HG02885 (cell line): ENCODE results near the gene CCDC47.
A peak's percentile ranks its signal among the peaks of the same experiment; 100 is the strongest.
"Not testable (repeated sequence)": the region's sequence is repeated elsewhere in the genome, so short reads cannot be mapped to it uniquely, and the experiment has no call there.

ENCODE experiments used
- ATAC-seq: cut with Tn5 transposase; IDR thresholded peaks from one replicate; pipeline ENCODE4 v1.9.1; 2021; ENCODE audit warnings: mild to moderate bottlenecking; ENCODE audit not compliant: unreplicated experiment, poor library complexity

CCDC47 gene, protein sequence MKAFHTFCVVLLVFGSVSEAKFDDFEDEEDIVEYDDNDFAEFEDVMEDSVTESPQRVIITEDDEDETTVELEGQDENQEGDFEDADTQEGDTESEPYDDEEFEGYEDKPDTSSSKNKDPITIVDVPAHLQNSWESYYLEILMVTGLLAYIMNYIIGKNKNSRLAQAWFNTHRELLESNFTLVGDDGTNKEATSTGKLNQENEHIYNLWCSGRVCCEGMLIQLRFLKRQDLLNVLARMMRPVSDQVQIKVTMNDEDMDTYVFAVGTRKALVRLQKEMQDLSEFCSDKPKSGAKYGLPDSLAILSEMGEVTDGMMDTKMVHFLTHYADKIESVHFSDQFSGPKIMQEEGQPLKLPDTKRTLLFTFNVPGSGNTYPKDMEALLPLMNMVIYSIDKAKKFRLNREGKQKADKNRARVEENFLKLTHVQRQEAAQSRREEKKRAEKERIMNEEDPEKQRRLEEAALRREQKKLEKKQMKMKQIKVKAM

GRCh38 chr17:63773272-63774140, at the start of gene CCDC47:
Gene CCDC47, minus strand, starts transcription at chr17:63773597. Its CDS starts 7,422 bp downstream, at chr17:63766175.
- ATAC-seq, result peak; percentile 87

DNA sequence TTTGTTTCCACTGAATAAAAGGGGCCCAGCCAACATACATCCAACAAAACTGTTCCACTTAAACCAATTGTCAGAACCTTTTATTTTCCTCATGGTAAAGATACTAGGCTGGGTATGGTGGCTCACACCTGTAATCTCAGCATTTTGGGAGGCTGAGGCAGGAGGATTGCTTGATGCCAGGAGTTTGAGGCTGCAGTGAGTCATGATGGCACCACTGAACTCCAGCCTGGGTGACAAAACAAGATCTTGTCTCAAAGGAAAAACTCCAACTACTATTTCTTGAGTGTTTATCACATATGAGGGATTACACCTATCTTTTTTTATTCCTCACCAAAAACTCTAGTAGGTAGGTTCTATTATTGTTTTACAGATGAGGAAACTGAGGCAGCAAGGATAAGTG, 49.1 kb upstream of the CCDC47 start:
- ATAC-seq, result no peak

DNA sequence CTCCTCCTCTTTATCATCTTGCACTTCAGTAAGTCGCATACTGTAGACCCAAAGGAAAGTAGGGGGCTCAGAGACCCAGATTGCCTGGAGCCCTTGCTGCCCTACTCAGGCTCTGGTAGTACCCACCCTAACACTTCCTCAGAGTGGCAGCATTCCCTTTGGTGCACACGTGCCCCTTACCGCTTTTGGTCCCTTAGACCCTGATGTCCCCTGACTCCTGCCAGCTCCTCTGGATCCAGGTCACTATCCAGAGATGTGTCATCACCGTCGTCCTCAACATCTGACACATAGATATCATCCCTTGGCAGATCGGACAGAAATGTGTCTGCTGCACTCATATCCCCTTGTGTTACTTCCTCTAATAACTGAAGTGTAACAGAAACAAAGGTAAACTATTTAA, 48.4 kb upstream of the CCDC47 start:
- ATAC-seq, result no peak

DNA sequence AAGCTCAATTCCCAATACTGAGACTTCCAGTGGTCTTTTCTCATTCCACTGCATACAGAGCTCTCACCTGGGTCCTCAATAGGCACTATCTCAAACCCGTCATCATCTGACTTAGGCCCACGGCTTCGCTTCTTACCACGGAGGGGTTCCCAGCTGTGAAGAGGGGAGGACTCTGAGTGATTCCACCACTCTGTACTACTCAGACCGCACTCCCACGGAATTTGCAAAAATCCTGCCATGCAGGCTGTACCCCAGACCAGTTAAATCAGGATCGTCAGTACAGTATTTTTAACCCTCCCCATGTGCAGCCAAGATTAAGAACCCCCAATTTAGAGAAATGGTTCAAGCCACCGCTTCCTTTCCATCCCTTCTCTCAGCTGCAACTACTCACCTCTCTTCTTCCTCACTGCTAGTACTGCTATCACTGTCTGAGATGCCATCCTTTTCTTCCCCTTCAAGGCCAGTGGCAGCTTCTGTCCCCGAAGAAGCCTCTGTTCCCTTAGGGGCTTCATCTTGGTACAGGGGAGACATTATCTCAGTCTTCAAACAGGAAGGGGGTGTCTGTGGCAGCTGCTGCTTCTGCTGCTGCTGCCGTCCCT, 47.7 kb upstream of the CCDC47 start:
- no peak for ATAC-seq

- ATAC-seq, result no peak
Observed at GRCh38 chr17:63819585-63820537, 46.5 kb upstream of the CCDC47 start.

- no peak for ATAC-seq
Observed at GRCh38 chr17:63819131-63819530, 45.7 kb upstream of the CCDC47 start.

GRCh38 chr17:63817736-63818385, 44.5 kb upstream of the CCDC47 start:
- ATAC-seq, result no peak

- no peak for ATAC-seq
Observed at GRCh38 chr17:63816669-63817068, 43.3 kb upstream of the CCDC47 start.

DNA sequence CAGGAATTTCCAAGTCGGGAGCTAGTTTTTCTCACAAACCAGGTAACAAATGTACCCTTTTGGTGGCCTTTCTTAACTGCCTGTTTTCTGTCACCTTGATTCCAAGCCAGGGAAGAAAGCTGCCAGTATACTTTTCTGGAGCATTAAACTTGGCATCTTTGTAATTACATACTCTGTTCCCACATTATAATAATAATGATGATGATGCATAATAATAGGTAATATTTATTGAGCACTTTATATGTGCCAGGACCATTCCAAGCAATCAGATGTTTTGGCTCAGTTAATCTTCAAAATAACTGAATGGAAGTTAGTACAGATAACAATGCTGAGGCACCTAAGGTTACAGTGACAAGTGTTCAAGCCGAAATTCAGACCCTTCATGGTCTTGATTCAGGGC, 42.7 kb upstream of the CCDC47 start:
- ATAC-seq, result no peak

GRCh38 chr17:63809970-63810369, 36.6 kb upstream of the CCDC47 start:
- no peak for ATAC-seq

DNA sequence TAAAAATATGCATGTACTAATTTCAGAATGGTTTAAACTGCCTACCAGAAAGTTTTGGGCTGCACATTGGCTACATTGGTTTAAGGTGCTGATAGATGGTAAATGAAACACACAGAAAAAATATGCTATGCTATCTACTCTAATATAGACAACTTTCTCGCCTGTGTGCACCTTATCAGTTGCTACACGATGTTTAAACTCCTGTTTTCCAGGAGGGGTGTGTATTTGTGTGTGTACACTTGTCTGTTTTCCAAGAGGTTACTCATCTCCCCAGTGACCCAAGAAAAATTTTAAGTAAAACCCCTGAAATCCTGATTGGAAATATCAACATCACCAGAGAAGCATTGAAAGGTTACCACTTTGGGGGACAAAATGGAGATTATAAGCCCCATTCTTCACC, 32.2 kb upstream of the CCDC47 start:
- no peak for ATAC-seq

GRCh38 chr17:63804328-63804727, 30.9 kb upstream of the CCDC47 start:
- no peak for ATAC-seq

GRCh38 chr17:63800783-63801182, 27.4 kb upstream of the CCDC47 start:
- no peak for ATAC-seq

- no peak for ATAC-seq
Observed at GRCh38 chr17:63798572-63799106, 25.2 kb upstream of the CCDC47 start.

DNA sequence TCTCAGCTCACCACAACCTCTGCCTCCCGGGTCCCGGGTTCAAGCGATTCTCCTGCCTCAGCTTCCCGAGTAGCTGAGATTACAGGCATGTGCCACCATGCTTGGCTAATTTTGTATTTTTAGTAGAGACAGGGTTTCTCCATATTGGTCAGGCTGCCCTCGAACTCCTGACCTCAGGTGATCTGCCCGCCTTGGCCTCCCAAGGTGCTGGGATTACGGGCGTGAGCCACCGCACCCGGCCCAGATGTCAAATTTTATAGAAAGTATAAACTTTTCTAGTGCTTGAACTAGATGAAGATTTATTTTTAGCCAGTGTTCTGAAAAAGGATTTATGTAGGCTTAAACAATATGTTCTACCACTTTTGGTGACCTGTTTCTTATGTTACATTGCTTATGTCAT, 23.0 kb upstream of the CCDC47 start:
- ATAC-seq, result not testable (repeated sequence)

DNA sequence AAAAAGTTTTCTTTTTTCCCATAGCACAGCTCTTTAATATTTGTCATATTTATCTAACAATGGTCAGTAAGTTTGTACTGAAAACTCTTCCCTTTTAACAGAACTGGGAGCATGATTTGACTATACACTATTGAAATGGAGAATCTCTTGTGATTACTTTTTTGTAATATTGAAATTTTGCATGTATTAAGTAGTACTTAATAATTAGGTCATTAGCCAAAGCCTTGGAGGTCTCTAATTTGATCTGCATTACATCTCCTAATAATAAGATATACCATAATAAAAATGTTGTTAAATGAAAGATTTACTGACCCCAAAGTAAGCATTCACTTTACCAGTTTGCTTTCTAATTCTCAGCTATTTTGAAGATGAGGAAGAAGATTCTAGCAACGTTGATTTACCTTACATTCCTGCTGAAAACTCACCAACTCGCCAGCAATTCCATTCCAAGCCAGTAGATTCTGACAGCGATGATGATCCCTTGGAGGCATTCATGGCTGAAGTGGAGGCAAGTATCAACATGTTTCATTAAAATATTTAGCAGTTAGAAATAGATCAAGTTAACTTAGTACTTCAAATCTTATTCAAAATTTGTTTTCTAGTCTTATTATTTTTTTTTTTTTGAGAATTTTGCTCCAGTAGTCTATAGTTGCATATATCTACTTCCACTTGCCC, 18.8 kb upstream of the CCDC47 start:
- ATAC-seq, result no peak

DNA sequence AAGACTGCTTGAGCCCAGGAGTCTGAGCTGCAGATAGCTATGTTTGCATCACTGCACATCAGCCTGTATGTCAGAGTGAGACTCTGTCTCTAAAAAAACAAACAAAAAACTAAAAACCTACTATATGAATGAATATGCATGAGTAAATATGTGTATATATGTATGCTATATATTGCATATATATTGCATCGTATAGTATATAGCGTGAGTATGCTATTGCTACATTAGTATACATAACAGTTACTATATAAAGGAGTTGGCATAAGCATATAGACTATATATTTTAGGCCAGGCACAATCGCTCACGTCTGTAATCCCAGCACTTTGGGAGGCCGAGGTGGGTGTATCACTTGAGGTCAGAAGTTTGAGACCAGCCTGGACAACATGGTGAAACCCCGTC, 16.7 kb upstream of the CCDC47 start:
- ATAC-seq, result no peak

DNA sequence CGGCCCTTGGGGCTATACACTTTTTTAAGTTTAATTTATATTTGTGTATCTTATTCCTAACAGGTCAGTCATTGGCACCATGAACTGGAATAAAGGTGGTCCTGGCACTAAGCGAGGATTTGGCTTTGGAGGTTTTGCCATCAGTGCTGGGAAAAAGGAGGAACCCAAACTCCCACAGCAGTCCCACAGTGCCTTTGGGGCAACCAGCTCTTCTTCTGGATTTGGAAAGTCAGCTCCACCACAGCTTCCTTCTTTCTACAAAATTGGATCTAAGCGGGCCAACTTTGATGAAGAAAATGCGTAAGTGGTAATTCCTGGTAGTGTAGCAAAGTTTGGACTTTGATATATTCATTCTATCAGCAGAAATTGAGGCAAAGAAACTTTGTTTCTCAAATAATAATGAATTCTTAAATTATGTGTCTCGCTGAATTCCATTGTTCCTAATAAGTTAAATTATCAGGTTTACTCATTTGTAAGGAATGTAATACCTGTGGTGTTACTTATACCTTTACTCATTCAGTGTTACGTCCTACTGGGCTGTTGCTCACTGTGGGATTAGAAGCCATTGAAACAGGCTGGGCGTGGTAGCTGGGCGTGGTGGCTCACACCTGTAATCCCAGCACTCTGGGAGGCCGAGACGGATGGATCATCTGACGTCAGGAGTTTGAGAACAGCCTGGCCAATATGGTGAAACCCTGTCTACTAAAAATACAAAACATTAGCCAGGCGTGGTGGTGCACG, 13.7 kb upstream of the CCDC47 start:
- ATAC-seq, result no peak
